GM12873 (cell line): ENCODE data around the gene ASPHD2.

ENCODE experiments used
- CTCF ChIP-seq: IDR thresholded peaks from 2 replicates; pipeline ENCODE4 v1.5.1; 2012; ENCODE audit warnings: low read depth, mild to moderate bottlenecking, moderate library complexity, low read length, control low read depth; ENCODE audit not compliant: insufficient read depth; ENCODE audit errors: missing control alignments

ASPHD2 gene

GRCh38 chr22:26485013-26485412, 56.0 kb downstream of the ASPHD2 start:
- TF ChIP-seq CTCF = no peak

GRCh38 chr22:26485806-26486390, 56.8 kb downstream of the ASPHD2 start:
- no peak for TF ChIP-seq CTCF

GRCh38 chr22:26486394-26486793, 57.3 kb downstream of the ASPHD2 start:
- TF ChIP-seq CTCF = no peak

- TF ChIP-seq CTCF = no peak
Measured at GRCh38 chr22:26487996-26488395, 58.9 kb downstream of the ASPHD2 start.

- no peak for TF ChIP-seq CTCF
Measured at GRCh38 chr22:26489447-26490036, 60.5 kb downstream of the ASPHD2 start.

- TF ChIP-seq CTCF = no peak
Measured at GRCh38 chr22:26492220-26492619, 63.2 kb downstream of the ASPHD2 start.

GRCh38 chr22:26494506-26494905, 65.4 kb downstream of the ASPHD2 start:
- no peak for TF ChIP-seq CTCF
